Uterus (tissue), 2 donors: Measurements from ENCODE around the gene PITX3.

Experiments
- POLR2A ChIP-seq, 2 donors: fragments of 450-650 bp; IDR thresholded peaks; one replicate each; pipeline ENCODE4 v1.6.1; 2016; ENCODE audit warnings: antibody characterized with exemption in 2 of 2, mild to moderate bottlenecking in 1 of 2, moderate library complexity in 1 of 2
- TF ChIP-seq, protein P1 (sequence below), 4 experiments: fragments of 200-600 bp in 2 of 4; fragments of 450-650 bp in 2 of 4; sonication (generic) in 2 of 4; IDR thresholded peaks; one replicate each; pipeline ENCODE4 v1.5.1; 2016 to 2019; ENCODE audit warnings: antibody characterized with exemption in 4 of 4, mild to moderate bottlenecking in 2 of 4, moderate library complexity in 1 of 4

DNA sequence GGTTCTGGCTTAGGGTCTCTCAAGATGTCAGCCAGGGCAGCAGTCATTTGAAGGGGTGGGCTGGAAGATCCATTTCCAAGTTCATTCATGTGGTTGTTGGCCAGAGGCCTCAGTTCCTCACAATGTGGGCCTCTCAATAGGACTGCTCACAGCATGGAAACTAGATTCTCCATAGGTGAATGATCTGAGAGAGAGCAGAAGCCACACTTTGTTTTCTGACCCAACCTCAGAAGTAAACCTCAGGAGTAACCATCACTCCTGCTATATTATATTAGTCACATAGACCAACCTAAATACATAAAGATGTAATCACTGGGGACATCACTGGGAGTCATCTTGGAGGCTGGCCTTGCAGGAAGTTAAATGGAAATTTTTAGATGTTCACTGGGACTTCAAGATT is 46.2 kb upstream of the PITX3 start:
- TF ChIP-seq, protein P1, sequence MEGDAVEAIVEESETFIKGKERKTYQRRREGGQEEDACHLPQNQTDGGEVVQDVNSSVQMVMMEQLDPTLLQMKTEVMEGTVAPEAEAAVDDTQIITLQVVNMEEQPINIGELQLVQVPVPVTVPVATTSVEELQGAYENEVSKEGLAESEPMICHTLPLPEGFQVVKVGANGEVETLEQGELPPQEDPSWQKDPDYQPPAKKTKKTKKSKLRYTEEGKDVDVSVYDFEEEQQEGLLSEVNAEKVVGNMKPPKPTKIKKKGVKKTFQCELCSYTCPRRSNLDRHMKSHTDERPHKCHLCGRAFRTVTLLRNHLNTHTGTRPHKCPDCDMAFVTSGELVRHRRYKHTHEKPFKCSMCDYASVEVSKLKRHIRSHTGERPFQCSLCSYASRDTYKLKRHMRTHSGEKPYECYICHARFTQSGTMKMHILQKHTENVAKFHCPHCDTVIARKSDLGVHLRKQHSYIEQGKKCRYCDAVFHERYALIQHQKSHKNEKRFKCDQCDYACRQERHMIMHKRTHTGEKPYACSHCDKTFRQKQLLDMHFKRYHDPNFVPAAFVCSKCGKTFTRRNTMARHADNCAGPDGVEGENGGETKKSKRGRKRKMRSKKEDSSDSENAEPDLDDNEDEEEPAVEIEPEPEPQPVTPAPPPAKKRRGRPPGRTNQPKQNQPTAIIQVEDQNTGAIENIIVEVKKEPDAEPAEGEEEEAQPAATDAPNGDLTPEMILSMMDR (IDR thresholded peaks at IDR 0.05): no peak
- TF ChIP-seq POLR2A (IDR thresholded peaks at IDR 0.05): no peak
